ENCODE data around the gene B3GNT3.
A peak's percentile ranks its signal among the peaks of the same experiment; 100 is the strongest.

B3GNT3 gene

DNA sequence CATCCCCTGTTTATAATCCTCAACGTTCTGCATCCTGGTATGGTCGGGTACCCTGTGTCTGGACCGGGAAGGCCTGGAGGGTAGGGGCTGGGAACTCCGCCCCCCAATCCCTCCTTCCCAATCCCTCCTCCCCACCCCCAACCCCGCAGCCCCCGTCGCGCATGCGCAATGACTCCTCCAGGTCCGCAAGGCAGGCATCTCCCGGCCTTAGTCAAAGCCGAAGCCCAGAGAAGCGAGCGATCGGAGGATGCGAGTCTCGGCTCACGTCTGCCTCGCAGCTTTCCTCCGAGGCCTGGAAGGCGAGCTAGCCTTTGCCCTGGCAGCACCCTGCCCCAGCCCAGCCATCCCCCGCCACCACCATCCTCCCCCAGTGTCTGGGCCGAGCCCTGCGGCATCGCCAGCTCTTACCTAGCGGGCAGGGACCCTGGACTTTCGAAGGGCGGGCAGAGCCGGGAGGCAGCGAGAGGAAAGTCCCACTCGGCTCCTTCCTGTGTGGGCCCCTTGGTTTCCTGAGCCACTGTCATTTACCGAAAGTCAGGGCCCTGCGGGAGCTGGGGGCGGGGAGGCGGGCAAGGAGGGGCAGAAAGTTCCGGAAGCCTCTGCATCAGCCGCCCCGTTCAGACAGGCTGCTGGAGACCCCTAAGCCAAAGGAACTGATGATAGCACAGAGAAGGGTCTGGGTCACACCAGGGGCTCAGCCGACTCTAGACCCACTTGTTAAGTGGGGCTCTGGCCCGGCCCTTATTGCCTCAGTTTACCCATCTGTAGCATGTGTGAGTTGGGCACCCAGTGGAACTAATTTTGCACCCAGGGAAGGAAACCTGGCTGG, 52.8 kb downstream of the B3GNT3 start, which contains the start of gene JAK3:
Gene JAK3, minus strand, starts transcription at position 445 of the 829 bp plus-strand sequence. CDS start 3,565 bp downstream, outside the sequence.
- Histone ChIP-seq H3K9ac (peak within 1 kb of the TSS; percentile 82 to 92 (median 88)), H3K36me3 (peaks cover 8 to 27% (median 16%) of the 10 kb centered on the region in 11 experiments; a peak in 20 of 22 replicates), H3K27ac (peak within 1 kb of the TSS; percentile 85 to 98 (median 91)), H3K9me3 (replicated peaks in 1 of 11) (0 out of 22 replicates have a peak, but pooled peaks cover 0 to under 1% (median 0%) of the 10 kb centered on the region in 11 experiments), H4K20me1 (peaks cover 0 to 33% (median 16%) of the 10 kb centered on the region in 11 experiments; a peak in 11 of 22 replicates), H3K27me3 (no peaks in the 10 kb centered on the region), H3K4me1 (peaks cover 72 to 87% (median 81%) of the 10 kb centered on the region in 10 experiments), H3K4me2 (peak within 1 kb of the TSS; percentile 82 to 100 (median 93)), H3K4me3 (peak within 1 kb of the TSS; percentile 34 to 73 (median 59); a peak in 19 of 20 replicates)
- no peak for TF ChIP-seq Cebpa-rat (IDR thresholded peaks at IDR 0.05)

DNA sequence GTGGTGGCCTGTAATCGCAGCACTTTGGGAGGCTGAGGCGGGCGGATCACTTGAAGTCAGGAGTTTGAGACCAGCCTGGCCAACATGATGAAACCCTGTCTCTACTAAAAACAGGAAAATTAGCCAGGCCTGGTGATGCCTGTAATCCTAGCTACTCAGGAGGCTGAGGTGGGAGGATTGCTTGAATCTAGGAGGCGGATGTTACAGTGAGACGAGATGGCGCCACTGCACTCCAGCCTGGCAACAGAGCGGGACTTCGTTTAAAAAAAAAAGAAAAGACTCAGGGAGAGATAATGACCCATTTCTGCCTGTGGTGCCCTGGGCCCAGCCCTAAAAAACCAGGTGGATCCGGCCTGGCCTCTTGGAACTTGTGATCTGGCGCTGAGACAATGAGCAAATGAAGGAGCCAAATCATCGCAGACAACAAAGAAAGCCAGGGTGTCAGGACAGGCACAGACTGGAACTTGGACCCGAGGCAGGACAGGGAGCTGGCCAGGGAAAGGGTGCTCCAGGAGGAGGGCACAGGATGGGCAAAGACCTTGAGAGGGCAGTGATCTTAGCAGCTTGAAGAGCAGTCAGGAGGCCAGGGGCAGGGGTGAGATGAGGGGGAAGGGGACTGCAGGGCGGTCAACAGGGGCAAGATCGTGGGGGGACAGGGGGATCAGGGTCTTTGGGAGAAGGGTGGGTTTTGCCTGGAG, 53.8 kb downstream of the B3GNT3 start:
- H4K20me1 ChIP-seq: peaks cover 0 to 24% (median 7%) of the 10 kb centered on the region in 11 experiments; a peak in 10 of 22 replicates
- peaks cover 72 to 78% (median 76%) of the 10 kb centered on the region in 10 experiments for H3K4me1 ChIP-seq
- peak overlapping the region; percentile 82 to 100 (median 93) for H3K4me2 ChIP-seq
- TF ChIP-seq Cebpa-rat (IDR thresholded peaks at IDR 0.05): peak in 2 of 11 experiments; percentile 42 to 76; a peak in 2 of 22 replicates
- peaks cover 0 to 17% (median 6%) of the 10 kb centered on the region in 11 experiments; a peak in 15 of 22 replicates for H3K36me3 ChIP-seq
- H3K4me3 ChIP-seq: peak overlapping the region in 3 of 10 experiments; percentile 59 to 62 (median 60); a peak in 5 of 20 replicates
- no peaks in the 10 kb centered on the region for H3K27me3 ChIP-seq
- peak overlapping the region; percentile 82 to 92 (median 88) for H3K9ac ChIP-seq
- no peaks in the 10 kb centered on the region for H3K9me3 ChIP-seq (replicated peaks in 1 of 11)
- peak overlapping the region; percentile 85 to 98 (median 91) for H3K27ac ChIP-seq

DNA sequence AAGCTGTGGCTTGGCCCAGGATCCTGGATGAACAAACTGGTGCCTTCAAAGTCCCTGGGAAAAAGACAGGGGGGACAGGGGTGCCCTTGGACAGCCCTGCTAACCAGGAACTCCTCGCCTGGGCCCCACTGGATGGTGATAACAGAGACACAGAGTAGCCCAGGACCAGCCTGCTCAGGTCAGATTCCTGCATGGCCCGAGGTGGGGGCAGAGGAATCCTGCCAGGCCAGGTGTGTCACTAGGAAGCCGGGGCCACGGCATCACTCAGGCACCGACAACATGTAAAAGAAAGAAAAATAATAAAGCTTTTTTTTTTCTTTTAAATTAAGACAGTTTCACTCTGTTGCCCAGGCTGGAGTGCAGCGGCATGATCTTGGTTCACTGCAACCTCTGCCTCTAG, 59.1 kb downstream of the B3GNT3 start:
- H3K4me1 ChIP-seq: peaks cover 32 to 46% (median 35%) of the 10 kb centered on the region in 10 experiments
- no peak overlapping the region for H3K9ac ChIP-seq
- H4K20me1 ChIP-seq: no peaks in the 10 kb centered on the region; a peak in 1 of 22 replicates
- H3K4me3 ChIP-seq: no peak overlapping the region
- no peaks in the 10 kb centered on the region for H3K36me3 ChIP-seq
- no peak for TF ChIP-seq Cebpa-rat (IDR thresholded peaks at IDR 0.05)
- H3K9me3 ChIP-seq (replicated peaks in 1 of 11): no peaks in the 10 kb centered on the region
- 0 out of 22 replicates have a peak overlapping the region, but pooled peaks of 1 of the 11 experiments have one; percentile 9 for H3K27ac ChIP-seq
- H3K4me2 ChIP-seq: no peak overlapping the region
- H3K27me3 ChIP-seq: no peaks in the 10 kb centered on the region

DNA sequence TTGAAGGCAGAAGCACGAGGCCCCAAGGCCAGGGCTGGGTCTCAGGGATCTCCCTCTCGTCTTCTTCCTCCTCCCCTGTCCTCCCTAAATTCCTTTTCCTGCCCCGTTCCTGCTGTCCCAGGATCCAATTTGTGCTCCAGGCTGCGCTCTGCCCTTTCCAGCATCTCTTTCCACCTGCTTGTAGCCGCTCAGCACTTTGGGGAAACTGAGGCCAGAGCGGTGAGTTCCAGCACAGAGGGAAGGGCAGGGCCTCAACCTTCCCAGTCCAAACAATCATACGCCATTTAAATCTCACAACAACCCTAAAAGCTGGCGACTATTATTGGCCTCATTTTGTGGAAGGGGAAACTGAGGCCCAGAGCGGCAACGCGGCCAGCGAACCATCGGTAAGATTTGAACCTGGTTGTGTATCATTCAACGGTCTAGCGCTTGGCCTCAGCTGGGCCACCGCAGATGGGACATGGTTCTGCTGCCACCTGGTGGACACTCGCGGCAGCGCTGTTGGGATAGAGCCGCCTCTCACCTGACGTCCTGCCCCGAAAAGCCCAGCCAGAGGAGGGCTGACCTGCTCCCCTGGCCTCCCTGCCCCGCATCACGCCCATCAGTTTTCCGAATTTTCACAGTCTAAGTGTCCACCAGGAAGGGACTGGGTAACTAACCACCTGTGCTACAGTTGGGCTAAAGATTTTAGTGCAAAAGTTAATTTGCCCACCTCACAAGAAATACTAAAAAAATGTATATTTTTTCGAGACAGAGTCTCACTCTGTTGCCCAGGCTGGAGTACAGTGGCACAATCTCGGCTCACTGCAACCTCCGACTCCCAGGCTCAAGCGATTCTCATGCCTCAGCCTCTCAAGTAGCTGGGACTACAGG, 60.6 kb downstream of the B3GNT3 start:
- Histone ChIP-seq H3K27ac (no peak overlapping the region), H3K27me3 (no peaks in the 10 kb centered on the region), H3K4me3 (no peak overlapping the region), H3K36me3 (peaks cover 0 to 5% (median 3%) of the 10 kb centered on the region in 11 experiments; a peak in 18 of 22 replicates), H3K4me1 (peaks cover 19 to 33% (median 22%) of the 10 kb centered on the region in 10 experiments), H4K20me1 (peaks cover 4 to 8% (median 6%) of the 10 kb centered on the region in 11 experiments; a peak in 21 of 22 replicates), H3K9me3 (replicated peaks in 1 of 11) (no peaks in the 10 kb centered on the region; a peak in 1 of 22 replicates), H3K4me2 (peak overlapping the region in 5 of 11 experiments; percentile 16 to 39 (median 29); a peak in 5 of 22 replicates), H3K9ac (no peak overlapping the region)
- TF ChIP-seq Cebpa-rat (IDR thresholded peaks at IDR 0.05): no peak

DNA sequence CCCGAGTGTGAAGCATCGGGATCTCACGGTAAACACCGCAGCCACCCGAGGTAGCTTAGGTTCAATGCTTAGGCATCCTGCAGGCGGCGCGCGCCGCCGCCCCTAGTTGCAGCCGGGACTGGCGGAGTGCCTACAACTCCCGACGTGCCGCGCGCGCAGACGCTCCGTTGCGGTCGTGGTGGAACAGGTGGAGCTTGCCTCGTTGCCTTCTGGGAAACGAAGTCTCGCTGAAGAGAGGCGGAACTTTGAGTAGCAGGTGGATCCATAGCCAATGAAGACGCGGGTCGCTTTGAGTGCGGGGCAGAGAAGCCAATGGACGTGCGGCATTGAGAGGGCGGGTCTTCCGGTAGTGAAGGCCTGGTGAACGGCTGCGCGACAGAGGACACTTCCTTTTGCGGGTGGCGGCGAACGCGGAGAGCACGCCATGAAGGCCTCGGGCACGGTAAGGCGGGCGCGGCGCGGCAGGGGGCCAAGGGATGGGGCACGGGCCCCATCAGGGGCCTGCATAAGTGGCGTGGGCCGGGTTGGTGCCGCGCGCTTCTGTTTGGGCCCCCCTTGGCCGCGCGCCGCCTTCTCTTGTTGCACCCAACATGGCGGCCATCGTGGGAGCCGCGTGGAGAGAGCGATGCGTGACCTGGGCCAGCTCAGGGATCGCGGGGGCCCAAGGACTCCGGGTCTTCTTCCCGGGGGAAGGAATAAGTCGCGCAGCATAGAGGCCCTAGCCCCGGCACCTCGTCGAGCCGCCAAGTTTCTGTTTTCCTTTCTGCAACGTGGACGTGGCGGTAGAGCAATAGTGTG, 64.8 kb downstream of the B3GNT3 start, which contains the start of gene RPL18A:
Gene RPL18A, plus strand, starts transcription at position 378 of the 798 bp plus-strand sequence. Its CDS starts 47 bp downstream, at position 425.
- H3K27me3 ChIP-seq: no peaks in the 10 kb centered on the region
- peak within 1 kb of the TSS; percentile 84 to 100 (median 94) for H3K4me3 ChIP-seq
- peaks cover 24 to 50% (median 33%) of the 10 kb centered on the region in 10 experiments for H3K4me1 ChIP-seq
- H3K9ac ChIP-seq: peak within 1 kb of the TSS; percentile 92 to 100 (median 97)
- H4K20me1 ChIP-seq: peaks cover 46 to 50% (median 49%) of the 10 kb centered on the region in 11 experiments
- no peak for TF ChIP-seq Cebpa-rat (IDR thresholded peaks at IDR 0.05)
- no peaks in the 10 kb centered on the region; a peak in 1 of 22 replicates for H3K9me3 ChIP-seq (replicated peaks in 1 of 11)
- H3K27ac ChIP-seq: peak within 1 kb of the TSS; percentile 87 to 100 (median 96)
- peaks cover 37 to 47% (median 45%) of the 10 kb centered on the region in 11 experiments for H3K36me3 ChIP-seq
- H3K4me2 ChIP-seq: peak within 1 kb of the TSS; percentile 82 to 100 (median 95)

DNA sequence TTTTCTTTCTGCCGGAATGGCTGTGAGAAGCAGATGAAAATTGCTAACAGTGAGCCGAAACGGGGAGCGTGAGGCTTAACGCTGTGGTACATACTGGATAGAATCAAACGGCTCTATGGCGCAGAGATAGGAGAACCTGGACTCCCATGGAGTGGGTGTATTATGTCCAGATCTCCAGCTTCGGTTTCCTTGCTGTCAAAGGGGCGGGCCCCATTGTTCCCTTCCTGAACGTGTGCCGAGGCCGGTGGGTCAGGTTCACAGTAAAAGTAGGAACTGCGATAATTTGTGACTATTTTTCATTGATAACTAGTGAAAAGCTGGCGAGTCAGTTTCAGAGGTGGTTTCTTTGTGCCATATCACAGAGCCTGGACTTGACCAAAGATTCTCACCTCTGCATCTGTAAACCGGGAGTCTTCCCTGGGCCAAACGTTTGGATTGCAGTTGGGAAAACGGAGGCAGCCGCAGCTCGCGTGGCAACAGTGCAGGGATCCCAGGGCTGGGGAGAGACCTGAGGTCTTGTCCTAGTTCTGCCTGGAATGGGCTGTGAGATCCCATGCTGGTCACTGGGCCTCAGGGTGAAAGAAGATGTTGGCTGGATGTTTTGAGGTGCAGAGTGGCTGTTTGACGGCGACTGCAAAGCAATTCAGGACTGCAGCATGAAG, 65.5 kb downstream of the B3GNT3 start:
- H3K36me3 ChIP-seq: peaks cover 42 to 53% (median 52%) of the 10 kb centered on the region in 11 experiments

DNA sequence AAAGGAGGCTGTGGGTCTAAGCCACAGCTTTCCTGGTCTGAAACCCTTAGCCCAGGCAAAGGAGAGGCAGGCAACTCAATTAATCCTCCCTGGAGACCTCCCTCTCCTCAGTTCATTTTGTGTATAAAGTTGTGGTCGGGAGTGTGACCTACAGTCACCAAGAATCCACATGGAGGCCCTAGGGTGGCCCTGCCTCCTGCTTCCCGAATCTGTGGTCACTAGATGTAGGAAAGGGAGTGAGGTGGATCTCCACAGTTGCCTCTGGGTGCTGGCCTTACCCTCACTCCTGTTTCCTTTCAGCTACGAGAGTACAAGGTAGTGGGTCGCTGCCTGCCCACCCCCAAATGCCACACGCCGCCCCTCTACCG, 66.0 kb downstream of the B3GNT3 start:
- no peak for TF ChIP-seq Cebpa-rat (IDR thresholded peaks at IDR 0.05)
- Histone ChIP-seq H3K27me3 (no peaks in the 10 kb centered on the region), H3K4me2 (peak overlapping the region; percentile 82 to 100 (median 95)), H3K27ac (peak overlapping the region; percentile 87 to 100 (median 96); a peak in 21 of 22 replicates), H3K4me3 (peak overlapping the region; percentile 84 to 100 (median 94)), H3K9ac (peak overlapping the region; percentile 92 to 100 (median 97)), H3K4me1 (peaks cover 22 to 45% (median 32%) of the 10 kb centered on the region in 10 experiments), H4K20me1 (peaks cover 49 to 62% (median 60%) of the 10 kb centered on the region in 11 experiments), H3K9me3 (replicated peaks in 1 of 11) (no peaks in the 10 kb centered on the region; a peak in 1 of 22 replicates), H3K36me3 (peaks cover 42 to 56% (median 52%) of the 10 kb centered on the region in 11 experiments)

More for the DNA sequence above, 65.5 kb downstream of the B3GNT3 start:
- peak overlapping the region; percentile 87 to 100 (median 96) for H3K27ac ChIP-seq
- peak overlapping the region; percentile 92 to 100 (median 97) for H3K9ac ChIP-seq
- TF ChIP-seq Cebpa-rat (IDR thresholded peaks at IDR 0.05): no peak
- peak overlapping the region; percentile 82 to 100 (median 95) for H3K4me2 ChIP-seq
- no peaks in the 10 kb centered on the region for H3K27me3 ChIP-seq
- H3K4me3 ChIP-seq: peak overlapping the region; percentile 84 to 100 (median 94)
- H4K20me1 ChIP-seq: peaks cover 49 to 57% (median 55%) of the 10 kb centered on the region in 11 experiments
- H3K4me1 ChIP-seq: peaks cover 22 to 45% (median 32%) of the 10 kb centered on the region in 10 experiments
- no peaks in the 10 kb centered on the region; a peak in 1 of 22 replicates for H3K9me3 ChIP-seq (replicated peaks in 1 of 11)
